ENCODE data around the gene KRT37.

DNA sequence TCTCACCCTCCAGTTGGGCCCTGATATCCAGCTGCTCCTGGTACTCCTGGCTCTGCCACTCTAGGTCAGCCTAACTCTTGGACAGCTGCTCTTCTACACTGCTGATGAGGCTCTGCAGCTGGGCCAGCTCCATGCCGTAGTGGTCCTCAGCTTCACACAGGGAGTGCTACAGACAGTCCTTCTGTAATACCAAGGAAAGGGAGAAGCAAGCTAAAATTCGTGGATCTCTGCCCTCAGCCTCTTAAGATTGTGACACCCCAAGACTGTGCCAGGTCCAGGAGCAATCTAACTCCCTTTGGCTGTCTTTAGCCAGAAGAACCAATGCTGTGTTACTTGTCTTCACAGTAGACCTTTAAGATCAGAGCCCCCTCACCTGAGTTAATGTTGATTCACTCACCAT is 24.1 kb upstream of the KRT37 start:
- TF ChIP-seq, protein P1, sequence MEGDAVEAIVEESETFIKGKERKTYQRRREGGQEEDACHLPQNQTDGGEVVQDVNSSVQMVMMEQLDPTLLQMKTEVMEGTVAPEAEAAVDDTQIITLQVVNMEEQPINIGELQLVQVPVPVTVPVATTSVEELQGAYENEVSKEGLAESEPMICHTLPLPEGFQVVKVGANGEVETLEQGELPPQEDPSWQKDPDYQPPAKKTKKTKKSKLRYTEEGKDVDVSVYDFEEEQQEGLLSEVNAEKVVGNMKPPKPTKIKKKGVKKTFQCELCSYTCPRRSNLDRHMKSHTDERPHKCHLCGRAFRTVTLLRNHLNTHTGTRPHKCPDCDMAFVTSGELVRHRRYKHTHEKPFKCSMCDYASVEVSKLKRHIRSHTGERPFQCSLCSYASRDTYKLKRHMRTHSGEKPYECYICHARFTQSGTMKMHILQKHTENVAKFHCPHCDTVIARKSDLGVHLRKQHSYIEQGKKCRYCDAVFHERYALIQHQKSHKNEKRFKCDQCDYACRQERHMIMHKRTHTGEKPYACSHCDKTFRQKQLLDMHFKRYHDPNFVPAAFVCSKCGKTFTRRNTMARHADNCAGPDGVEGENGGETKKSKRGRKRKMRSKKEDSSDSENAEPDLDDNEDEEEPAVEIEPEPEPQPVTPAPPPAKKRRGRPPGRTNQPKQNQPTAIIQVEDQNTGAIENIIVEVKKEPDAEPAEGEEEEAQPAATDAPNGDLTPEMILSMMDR (IDR thresholded peaks at IDR 0.05), result no peak
- TF ChIP-seq, protein P2, sequence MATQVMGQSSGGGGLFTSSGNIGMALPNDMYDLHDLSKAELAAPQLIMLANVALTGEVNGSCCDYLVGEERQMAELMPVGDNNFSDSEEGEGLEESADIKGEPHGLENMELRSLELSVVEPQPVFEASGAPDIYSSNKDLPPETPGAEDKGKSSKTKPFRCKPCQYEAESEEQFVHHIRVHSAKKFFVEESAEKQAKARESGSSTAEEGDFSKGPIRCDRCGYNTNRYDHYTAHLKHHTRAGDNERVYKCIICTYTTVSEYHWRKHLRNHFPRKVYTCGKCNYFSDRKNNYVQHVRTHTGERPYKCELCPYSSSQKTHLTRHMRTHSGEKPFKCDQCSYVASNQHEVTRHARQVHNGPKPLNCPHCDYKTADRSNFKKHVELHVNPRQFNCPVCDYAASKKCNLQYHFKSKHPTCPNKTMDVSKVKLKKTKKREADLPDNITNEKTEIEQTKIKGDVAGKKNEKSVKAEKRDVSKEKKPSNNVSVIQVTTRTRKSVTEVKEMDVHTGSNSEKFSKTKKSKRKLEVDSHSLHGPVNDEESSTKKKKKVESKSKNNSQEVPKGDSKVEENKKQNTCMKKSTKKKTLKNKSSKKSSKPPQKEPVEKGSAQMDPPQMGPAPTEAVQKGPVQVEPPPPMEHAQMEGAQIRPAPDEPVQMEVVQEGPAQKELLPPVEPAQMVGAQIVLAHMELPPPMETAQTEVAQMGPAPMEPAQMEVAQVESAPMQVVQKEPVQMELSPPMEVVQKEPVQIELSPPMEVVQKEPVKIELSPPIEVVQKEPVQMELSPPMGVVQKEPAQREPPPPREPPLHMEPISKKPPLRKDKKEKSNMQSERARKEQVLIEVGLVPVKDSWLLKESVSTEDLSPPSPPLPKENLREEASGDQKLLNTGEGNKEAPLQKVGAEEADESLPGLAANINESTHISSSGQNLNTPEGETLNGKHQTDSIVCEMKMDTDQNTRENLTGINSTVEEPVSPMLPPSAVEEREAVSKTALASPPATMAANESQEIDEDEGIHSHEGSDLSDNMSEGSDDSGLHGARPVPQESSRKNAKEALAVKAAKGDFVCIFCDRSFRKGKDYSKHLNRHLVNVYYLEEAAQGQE (IDR thresholded peaks at IDR 0.05; ENCODE audit: insufficient read depth in 1 of 2, low read depth in 2 of 2, low read length in 1 of 2), result no peak
- no peak for TF ChIP-seq POLR2AphosphoS5 (IDR thresholded peaks at IDR 0.05; ENCODE audit: low read depth, low read length)
- TF ChIP-seq TCF7L2 (IDR thresholded peaks at IDR 0.05; ENCODE audit: low read depth, low read length), result no peak
